Activated T-cell treated with anti-CD3 and anti-CD28 coated beads for 1 hour (primary cell): ENCODE measurements around the gene NINJ2.
"Not testable (repeated sequence)": the region's sequence is repeated elsewhere in the genome, so short reads cannot be mapped to it uniquely, and the experiment has no call there.

ENCODE experiments used
- DNase-seq: peaks from one replicate; pipeline ENCODE4 v3.0.0-alpha.2; 2020; ENCODE audit warnings: low read depth

The NINJ2 gene

GRCh38 chr12:585062-586061 lies 77.9 kb downstream of the NINJ2 start:
- no peak for DNase-seq

GRCh38 chr12:583251-583869 lies 79.9 kb downstream of the NINJ2 start:
- no peak for DNase-seq

- DNase-seq, result no peak
Measured at GRCh38 chr12:581746-582145, 81.5 kb downstream of the NINJ2 start.

GRCh38 chr12:581321-581720 lies 81.9 kb downstream of the NINJ2 start:
- no peak for DNase-seq

- no peak for DNase-seq
Measured at GRCh38 chr12:580813-581212, 82.4 kb downstream of the NINJ2 start.

GRCh38 chr12:579420-580110 lies 83.7 kb downstream of the NINJ2 start:
- no peak for DNase-seq

- no peak for DNase-seq
Measured at GRCh38 chr12:578748-579419, 84.4 kb downstream of the NINJ2 start.

GRCh38 chr12:577994-578747 lies 85.1 kb downstream of the NINJ2 start:
- not testable (repeated sequence) for DNase-seq

- DNase-seq, result no peak
Measured at GRCh38 chr12:576615-577110, 86.6 kb downstream of the NINJ2 start.

GRCh38 chr12:575948-576614 lies 87.2 kb downstream of the NINJ2 start:
- DNase-seq, result peak; percentile 78

GRCh38 chr12:575129-575502 lies 88.1 kb downstream of the NINJ2 start:
- DNase-seq, result no peak

GRCh38 chr12:574475-575128 lies 88.6 kb downstream of the NINJ2 start:
- no peak for DNase-seq

GRCh38 chr12:573232-573631 lies 90.0 kb downstream of the NINJ2 start:
- no peak for DNase-seq

- DNase-seq, result no peak
Measured at GRCh38 chr12:572532-572899, 90.7 kb downstream of the NINJ2 start.

- DNase-seq, result no peak
Measured at GRCh38 chr12:571795-572531, 91.3 kb downstream of the NINJ2 start.

GRCh38 chr12:570921-571794 lies 92.1 kb downstream of the NINJ2 start:
- DNase-seq, result no peak

- DNase-seq, result no peak
Measured at GRCh38 chr12:570435-570920, 92.8 kb downstream of the NINJ2 start.

- DNase-seq, result peak; percentile 92
Measured at GRCh38 chr12:569803-570434, 93.3 kb downstream of the NINJ2 start.
